Measurements from ENCODE around the gene GFY. TPM values are rescaled to one million over a fixed set of nuclear protein-coding genes. Genes with fewer than 3 reads are reported as not detected.
"Not testable (repeated sequence)": the region's sequence is repeated elsewhere in the genome, so short reads cannot be mapped to it uniquely, and the experiment has no call there.

The GFY gene
- total RNA-seq, 6 experiments from 2014 or later = not detected

GRCh38 chr19:49458567-49458903 lies 33.3 kb downstream of the GFY start:
- H3K27me3 ChIP-seq = no peaks in the 10 kb centered on the region
- H3K4me3 ChIP-seq = no peak overlapping the region
- peak overlapping the region in 1 of 3 donors; percentile 8 for H3K27ac ChIP-seq
- peaks cover 0 to 6% (median 0%) of the 10 kb centered on the region in 4 donors for H3K4me1 ChIP-seq
- intact Hi-C loops (cut with DNase I) = no loop called here
- TF ChIP-seq POLR2A (IDR thresholded peaks at IDR 0.05) = no peak
- TF ChIP-seq CTCF (IDR thresholded peaks at IDR 0.05) = no peak
- no peaks in the 10 kb centered on the region for H3K9me3 ChIP-seq
- ATAC-seq = peak in 1 of 4 donors; percentile 16
- H3K36me3 ChIP-seq = peaks cover 0 to 12% (median 0%) of the 10 kb centered on the region in 4 donors
- no peak for DNase-seq
- WGBS (ENCODE audit: insufficient coverage, low coverage, low lambda C conversion rate, missing lambda C conversion rate) = no CpG with 5 or more reads among the region's 5 CpGs

- Histone ChIP-seq H3K4me3 (no peak overlapping the region), H3K9me3 (no peaks in the 10 kb centered on the region), H3K27ac (no peak overlapping the region), H3K36me3 (peaks cover 0 to 12% (median 0%) of the 10 kb centered on the region in 4 donors), H3K4me1 (no peaks in the 10 kb centered on the region), H3K27me3 (no peaks in the 10 kb centered on the region)
- intact Hi-C loops (cut with DNase I) = no loop called here
- WGBS (ENCODE audit: insufficient coverage, low coverage, low lambda C conversion rate, missing lambda C conversion rate) = 83% methylated on average over 5 of the region's 12 CpGs
- no peak for ATAC-seq
- TF ChIP-seq POLR2A (IDR thresholded peaks at IDR 0.05) (no peak), CTCF (IDR thresholded peaks at IDR 0.05) (no peak)
- no peak for DNase-seq
Measured at GRCh38 chr19:49459388-49459787, 34.2 kb downstream of the GFY start.

GRCh38 chr19:49461130-49461529 lies 35.9 kb downstream of the GFY start:
- H3K36me3 ChIP-seq = peaks cover 0 to 12% (median 0%) of the 10 kb centered on the region in 4 donors
- H3K4me3 ChIP-seq; H3K27me3 ChIP-seq; ATAC-seq; intact Hi-C loops (cut with DNase I); DNase-seq; H3K9me3 ChIP-seq; H3K27ac ChIP-seq; H3K4me1 ChIP-seq: not testable (repeated sequence)
- no CpG with 5 or more reads among the region's 1 CpG for WGBS (ENCODE audit: insufficient coverage, low coverage, low lambda C conversion rate, missing lambda C conversion rate)

GRCh38 chr19:49461656-49462055 lies 36.5 kb downstream of the GFY start:
- Histone ChIP-seq H3K27ac (no peak overlapping the region), H3K4me1 (no peaks in the 10 kb centered on the region), H3K27me3 (no peaks in the 10 kb centered on the region), H3K9me3 (no peaks in the 10 kb centered on the region), H3K36me3 (peaks cover 0 to 12% (median 0%) of the 10 kb centered on the region in 4 donors), H3K4me3 (no peak overlapping the region)
- ATAC-seq = peak in 1 of 4 donors; percentile 8
- intact Hi-C loops (cut with DNase I) = no loop called here
- no peak for DNase-seq
- TF ChIP-seq POLR2A (IDR thresholded peaks at IDR 0.05) (no peak), CTCF (IDR thresholded peaks at IDR 0.05) (no peak)
- WGBS (ENCODE audit: insufficient coverage, low coverage, low lambda C conversion rate, missing lambda C conversion rate) = 80% methylated on average over 1 of the region's 37 CpGs

- no peaks in the 10 kb centered on the region for H3K9me3 ChIP-seq
- peaks cover 0 to 12% (median 0%) of the 10 kb centered on the region in 4 donors for H3K36me3 ChIP-seq
- DNase-seq (no peak), ATAC-seq (no peak)
- intact Hi-C loops (cut with DNase I) = no loop called here
- H3K27me3 ChIP-seq = no peaks in the 10 kb centered on the region
- H3K4me3 ChIP-seq = no peak overlapping the region
- H3K27ac ChIP-seq = no peak overlapping the region
- TF ChIP-seq CTCF (IDR thresholded peaks at IDR 0.05) = no peak
- 90% methylated on average over 11 of the region's 12 CpGs for WGBS (ENCODE audit: insufficient coverage, low coverage, low lambda C conversion rate, missing lambda C conversion rate)
- no peaks in the 10 kb centered on the region for H3K4me1 ChIP-seq
Measured at GRCh38 chr19:49462492-49462891, 37.3 kb downstream of the GFY start.

Measured in right lobe of liver (tissue), 6 donors.